ENCODE results near the gene ANKFN1. TPM values are rescaled to one million over a fixed set of nuclear protein-coding genes. Genes with fewer than 3 reads are reported as not detected.

ANKFN1 gene
- total and polyA plus RNA-seq, 10 of the 15 experiments (the other 5 are each of a cell fraction or from before 2014, with no cell fraction given): 0.19 TPM; not detected in 9

DNA sequence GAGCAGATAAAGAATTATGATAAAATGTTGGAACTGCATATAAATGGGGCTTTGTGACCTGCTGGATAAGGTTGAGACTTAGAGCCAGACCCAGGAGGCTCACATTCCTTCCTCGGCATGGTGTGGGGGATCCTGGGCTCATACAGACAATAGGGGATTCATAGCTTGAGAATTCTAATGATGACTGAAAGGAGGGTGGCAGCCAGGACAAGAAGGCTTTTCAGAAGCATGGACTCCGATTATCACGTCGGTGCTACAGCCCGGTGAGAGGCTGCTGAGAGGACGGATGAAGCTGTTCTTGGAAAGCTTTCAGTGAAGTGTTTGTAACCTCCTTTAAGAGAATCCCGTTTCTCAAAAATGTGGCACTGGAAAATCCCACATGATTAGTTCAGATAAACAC lies 167.2 kb downstream of the ANKFN1 start (continued):
- TF ChIP-seq, protein P1, sequence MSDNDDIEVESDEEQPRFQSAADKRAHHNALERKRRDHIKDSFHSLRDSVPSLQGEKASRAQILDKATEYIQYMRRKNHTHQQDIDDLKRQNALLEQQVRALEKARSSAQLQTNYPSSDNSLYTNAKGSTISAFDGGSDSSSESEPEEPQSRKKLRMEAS (IDR thresholded peaks at IDR 0.05; ENCODE audit: low read depth, low read length): no peak
- TF ChIP-seq, protein P2, sequence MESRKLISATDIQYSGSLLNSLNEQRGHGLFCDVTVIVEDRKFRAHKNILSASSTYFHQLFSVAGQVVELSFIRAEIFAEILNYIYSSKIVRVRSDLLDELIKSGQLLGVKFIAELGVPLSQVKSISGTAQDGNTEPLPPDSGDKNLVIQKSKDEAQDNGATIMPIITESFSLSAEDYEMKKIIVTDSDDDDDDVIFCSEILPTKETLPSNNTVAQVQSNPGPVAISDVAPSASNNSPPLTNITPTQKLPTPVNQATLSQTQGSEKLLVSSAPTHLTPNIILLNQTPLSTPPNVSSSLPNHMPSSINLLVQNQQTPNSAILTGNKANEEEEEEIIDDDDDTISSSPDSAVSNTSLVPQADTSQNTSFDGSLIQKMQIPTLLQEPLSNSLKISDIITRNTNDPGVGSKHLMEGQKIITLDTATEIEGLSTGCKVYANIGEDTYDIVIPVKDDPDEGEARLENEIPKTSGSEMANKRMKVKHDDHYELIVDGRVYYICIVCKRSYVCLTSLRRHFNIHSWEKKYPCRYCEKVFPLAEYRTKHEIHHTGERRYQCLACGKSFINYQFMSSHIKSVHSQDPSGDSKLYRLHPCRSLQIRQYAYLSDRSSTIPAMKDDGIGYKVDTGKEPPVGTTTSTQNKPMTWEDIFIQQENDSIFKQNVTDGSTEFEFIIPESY (IDR thresholded peaks at IDR 0.05): no peak
- TF ChIP-seq MTA3 (IDR thresholded peaks at IDR 0.05; ENCODE audit: borderline replicate concordance, low read length) (no peak), YBX1 (IDR thresholded peaks at IDR 0.05) (no peak)

DNA sequence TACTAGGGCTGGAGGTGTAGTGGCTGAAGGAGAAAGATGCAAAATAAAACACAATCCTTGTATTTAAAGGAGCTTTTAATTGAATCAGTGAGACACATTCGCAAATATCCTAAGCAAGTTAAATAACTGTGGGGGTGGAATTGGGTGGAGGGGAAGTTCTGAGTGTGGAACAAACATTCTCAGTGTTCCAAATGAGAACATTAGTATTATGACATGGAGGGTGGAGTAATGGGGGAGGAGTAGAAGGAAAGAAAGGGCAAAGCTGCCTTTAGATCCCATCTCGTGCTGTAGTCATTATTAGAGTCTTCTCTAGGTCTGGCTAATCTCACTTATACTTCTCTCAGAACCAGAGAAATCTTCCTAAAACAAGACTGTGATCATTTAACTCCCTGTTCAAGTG lies 169.7 kb downstream of the ANKFN1 start:
- H3K36me3 ChIP-seq (ENCODE audit: control insufficient read depth in 2 of 2, insufficient read depth in 2 of 2, low read length in 1 of 2): no peaks in the 10 kb centered on the region
- no peaks in the 10 kb centered on the region for H4K20me1 ChIP-seq (ENCODE audit: control insufficient read depth, insufficient read depth)
- H2AFZ ChIP-seq (ENCODE audit: control insufficient read depth, low read depth, low read length): no peak overlapping the region
- POLR2A ChIA-PET: no interaction called here
- TF ChIP-seq, protein P3, sequence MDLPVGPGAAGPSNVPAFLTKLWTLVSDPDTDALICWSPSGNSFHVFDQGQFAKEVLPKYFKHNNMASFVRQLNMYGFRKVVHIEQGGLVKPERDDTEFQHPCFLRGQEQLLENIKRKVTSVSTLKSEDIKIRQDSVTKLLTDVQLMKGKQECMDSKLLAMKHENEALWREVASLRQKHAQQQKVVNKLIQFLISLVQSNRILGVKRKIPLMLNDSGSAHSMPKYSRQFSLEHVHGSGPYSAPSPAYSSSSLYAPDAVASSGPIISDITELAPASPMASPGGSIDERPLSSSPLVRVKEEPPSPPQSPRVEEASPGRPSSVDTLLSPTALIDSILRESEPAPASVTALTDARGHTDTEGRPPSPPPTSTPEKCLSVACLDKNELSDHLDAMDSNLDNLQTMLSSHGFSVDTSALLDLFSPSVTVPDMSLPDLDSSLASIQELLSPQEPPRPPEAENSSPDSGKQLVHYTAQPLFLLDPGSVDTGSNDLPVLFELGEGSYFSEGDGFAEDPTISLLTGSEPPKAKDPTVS (IDR thresholded peaks at IDR 0.05; ENCODE audit: low read depth, low read length): no peak
- TF ChIP-seq ATF3 (IDR thresholded peaks at IDR 0.05; ENCODE audit: borderline replicate concordance, extremely low read depth, low read depth, low read length): no peak
- no peak for TF ChIP-seq FOXM1 (IDR thresholded peaks at IDR 0.05; ENCODE audit: low read depth, low read length)
- no peak for TF ChIP-seq NFYB (IDR thresholded peaks at IDR 0.05; ENCODE audit: insufficient read depth, low read depth, low read length)
- TF ChIP-seq, protein P4, sequence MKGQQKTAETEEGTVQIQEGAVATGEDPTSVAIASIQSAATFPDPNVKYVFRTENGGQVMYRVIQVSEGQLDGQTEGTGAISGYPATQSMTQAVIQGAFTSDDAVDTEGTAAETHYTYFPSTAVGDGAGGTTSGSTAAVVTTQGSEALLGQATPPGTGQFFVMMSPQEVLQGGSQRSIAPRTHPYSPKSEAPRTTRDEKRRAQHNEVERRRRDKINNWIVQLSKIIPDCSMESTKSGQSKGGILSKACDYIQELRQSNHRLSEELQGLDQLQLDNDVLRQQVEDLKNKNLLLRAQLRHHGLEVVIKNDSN (IDR thresholded peaks at IDR 0.05; ENCODE audit: borderline replicate concordance, extremely low read length, insufficient read depth, low read depth, low read length): no peak
- no peak for TF ChIP-seq MYC (IDR thresholded peaks at IDR 0.05; ENCODE audit: insufficient read depth, insufficient read length, insufficient replicate concordance, low read length, severe bottlenecking)
- TF ChIP-seq NFIC (IDR thresholded peaks at IDR 0.05; ENCODE audit: low read depth, low read length): no peak
- no peak for TF ChIP-seq RB1 (IDR thresholded peaks at IDR 0.05; ENCODE audit: borderline replicate concordance)
- TF ChIP-seq, protein P5, sequence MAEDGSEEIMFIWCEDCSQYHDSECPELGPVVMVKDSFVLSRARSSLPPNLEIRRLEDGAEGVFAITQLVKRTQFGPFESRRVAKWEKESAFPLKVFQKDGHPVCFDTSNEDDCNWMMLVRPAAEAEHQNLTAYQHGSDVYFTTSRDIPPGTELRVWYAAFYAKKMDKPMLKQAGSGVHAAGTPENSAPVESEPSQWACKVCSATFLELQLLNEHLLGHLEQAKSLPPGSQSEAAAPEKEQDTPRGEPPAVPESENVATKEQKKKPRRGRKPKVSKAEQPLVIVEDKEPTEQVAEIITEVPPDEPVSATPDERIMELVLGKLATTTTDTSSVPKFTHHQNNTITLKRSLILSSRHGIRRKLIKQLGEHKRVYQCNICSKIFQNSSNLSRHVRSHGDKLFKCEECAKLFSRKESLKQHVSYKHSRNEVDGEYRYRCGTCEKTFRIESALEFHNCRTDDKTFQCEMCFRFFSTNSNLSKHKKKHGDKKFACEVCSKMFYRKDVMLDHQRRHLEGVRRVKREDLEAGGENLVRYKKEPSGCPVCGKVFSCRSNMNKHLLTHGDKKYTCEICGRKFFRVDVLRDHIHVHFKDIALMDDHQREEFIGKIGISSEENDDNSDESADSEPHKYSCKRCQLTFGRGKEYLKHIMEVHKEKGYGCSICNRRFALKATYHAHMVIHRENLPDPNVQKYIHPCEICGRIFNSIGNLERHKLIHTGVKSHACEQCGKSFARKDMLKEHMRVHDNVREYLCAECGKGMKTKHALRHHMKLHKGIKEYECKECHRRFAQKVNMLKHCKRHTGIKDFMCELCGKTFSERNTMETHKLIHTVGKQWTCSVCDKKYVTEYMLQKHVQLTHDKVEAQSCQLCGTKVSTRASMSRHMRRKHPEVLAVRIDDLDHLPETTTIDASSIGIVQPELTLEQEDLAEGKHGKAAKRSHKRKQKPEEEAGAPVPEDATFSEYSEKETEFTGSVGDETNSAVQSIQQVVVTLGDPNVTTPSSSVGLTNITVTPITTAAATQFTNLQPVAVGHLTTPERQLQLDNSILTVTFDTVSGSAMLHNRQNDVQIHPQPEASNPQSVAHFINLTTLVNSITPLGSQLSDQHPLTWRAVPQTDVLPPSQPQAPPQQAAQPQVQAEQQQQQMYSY (CRISPR knock-in tag; IDR thresholded peaks at IDR 0.05): no peak
- no peak for TF ChIP-seq HDAC6 (IDR thresholded peaks at IDR 0.05; ENCODE audit: unreplicated experiment)
- no TSS peak for BruUV-seq (replicated peaks)
- no peak for ATAC-seq
- in situ Hi-C loops (cut with MboI): no loop called here
- CTCF ChIA-PET: no interaction called here
- no peaks in the 10 kb centered on the region for H3K79me2 ChIP-seq (ENCODE audit: control insufficient read depth, insufficient read depth, low read length)
- WGBS (ENCODE audit: insufficient coverage, insufficient replicate concordance, low lambda C conversion rate, missing lambda C conversion rate): 39% methylated on average over 2 of the region's 2 CpGs
- RAD21 ChIA-PET (ENCODE audit: unreplicated experiment): no interaction called here
- no peak for DNase-seq (ENCODE audit: low read depth, low spot score)
- no peaks in the 10 kb centered on the region for H3K9me3 ChIP-seq (replicated peaks; ENCODE audit: control insufficient read depth, insufficient read depth, low read length)
- FAIRE-seq: no peak
- H3K9ac ChIP-seq (ENCODE audit: control insufficient read depth, insufficient read depth, low read length): no peak overlapping the region
- H3K27ac ChIP-seq (ENCODE audit: control insufficient read depth, insufficient read depth): no peak overlapping the region
- SMC1A ChIA-PET (ENCODE audit: uncharacterized antibody, unreplicated experiment): interaction anchor here (0.6 kb wide), 1 partner anchor 155 kb away, joined by 3 read pairs; no protein-coding TSS in a partner anchor
- intact Hi-C loops (cut with micrococcal nuclease; ENCODE audit: unreplicated experiment): no loop called here
- H3K4me1 ChIP-seq (ENCODE audit: control insufficient read depth, insufficient read depth, low read length): no peaks in the 10 kb centered on the region
- no peaks in the 10 kb centered on the region for H3K27me3 ChIP-seq (replicated peaks in 1 of 2; ENCODE audit: control insufficient read depth in 2 of 2, insufficient read depth in 2 of 2, low read length in 1 of 2)
- no peak overlapping the region for H3K4me2 ChIP-seq (ENCODE audit: control insufficient read depth, insufficient read depth)
- H3K4me3 ChIP-seq: no peak overlapping the region
